ENCODE data around the gene LBP.
"Not testable (repeated sequence)": the region's sequence is repeated elsewhere in the genome, so short reads cannot be mapped to it uniquely, and the experiment has no call there.

Gene LBP

DNA sequence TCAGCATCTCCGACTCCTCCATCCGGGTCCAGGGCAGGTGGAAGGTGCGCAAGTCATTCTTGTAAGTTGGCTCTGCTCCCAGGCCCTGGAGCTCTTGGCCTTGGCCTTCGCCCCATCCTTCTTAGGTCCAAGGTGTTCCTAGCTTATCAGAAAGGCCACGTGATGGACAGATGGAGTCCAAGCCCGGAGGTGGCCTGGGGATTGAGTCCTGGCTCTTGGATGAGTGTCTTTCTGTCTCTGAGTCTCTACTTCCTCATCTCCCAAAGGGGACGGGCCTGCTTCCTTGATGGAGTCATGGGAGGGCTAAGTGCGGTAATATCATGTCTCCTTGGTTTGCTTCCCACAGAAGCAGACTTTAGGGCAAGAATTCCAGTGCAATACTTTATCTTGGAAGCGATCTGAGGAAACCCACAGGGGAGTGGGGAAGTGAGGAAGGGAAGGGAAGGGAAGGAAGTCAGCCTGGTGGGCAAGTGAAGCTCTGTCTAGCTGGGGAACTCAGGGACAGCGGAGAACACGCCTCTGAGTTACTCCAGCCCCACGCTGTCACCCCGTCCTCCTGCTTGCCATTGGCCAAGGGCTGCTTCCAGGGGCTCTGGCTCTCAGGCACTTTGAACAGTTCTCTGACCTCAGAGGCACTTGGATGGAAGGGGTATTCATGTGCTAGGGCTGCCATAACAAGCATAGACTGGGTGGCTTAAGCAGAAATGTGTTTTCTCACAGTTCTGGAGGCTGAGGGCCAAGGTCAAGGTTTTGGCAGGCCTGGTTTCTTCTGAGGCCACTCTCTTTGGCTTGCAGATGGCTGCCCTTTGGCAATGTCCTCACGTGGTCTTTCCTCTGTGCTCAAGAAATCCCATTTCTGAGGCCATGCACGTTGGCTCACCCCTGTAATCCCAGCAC is 4.8 kb downstream of the LBP start:
- DNase-seq (ENCODE audit: low read depth), result no peak

DNA sequence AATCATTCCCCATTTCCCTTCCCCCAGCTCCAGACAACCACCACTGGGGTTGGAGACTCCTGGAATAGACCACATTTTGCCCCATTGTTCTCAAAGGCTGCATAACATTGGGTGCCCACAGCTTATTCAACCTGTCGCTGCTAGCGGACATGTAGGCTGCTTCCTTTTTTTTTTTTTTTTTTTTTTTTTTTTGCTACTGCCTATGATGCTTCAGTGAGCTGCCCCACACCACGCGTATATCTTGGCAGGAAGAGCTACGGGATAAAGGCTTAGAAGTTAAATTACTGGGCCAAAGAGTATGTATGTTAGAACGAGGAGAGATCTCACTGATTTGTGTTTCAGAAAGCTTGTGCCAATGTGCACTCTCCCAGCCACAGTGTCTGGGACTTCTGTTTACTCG is 7.0 kb downstream of the LBP start:
- DNase-seq (ENCODE audit: low read depth), result no peak

GRCh38 chr20:38354227-38354626 is 7.9 kb downstream of the LBP start:
- no peak for DNase-seq (ENCODE audit: low read depth)

DNA sequence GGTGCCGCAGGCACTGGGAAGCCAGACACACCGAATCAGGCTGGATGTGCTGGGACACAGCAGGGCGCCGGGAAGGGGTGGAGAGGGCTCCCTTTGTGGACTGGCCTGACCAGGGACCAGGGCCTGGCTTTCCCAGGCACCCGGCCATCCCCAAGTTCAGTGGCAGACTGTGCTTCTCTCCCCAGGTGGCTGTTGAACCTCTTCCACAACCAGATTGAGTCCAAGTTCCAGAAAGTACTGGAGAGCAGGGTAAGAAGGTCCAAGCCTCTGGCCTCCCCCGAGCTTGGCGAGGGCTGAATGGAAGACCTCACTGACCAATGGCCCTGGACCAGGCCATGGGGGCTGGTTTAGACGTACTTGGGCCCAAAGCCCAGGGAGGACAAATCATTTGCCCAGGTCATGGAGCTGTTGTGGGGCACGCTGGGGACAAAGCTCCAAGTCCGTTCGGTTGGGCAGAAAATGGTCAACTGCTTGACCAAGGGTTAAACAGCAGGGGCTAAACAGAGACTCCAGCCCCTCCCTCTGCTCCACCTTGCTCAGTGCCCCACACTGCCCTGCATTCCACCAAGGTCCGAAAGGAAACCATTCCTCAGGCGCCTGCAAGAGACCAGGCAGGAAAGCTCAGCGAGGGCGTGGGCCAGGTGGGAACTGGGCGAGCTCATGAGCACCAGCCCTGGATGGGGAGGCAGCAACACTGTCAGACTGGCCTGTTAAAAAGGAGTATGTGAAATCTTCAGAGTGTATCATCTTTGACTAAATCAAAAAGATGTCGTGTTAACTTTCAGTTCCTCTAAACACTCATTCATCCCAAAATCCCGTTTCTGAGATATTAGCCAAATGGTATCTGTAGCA is 9.1 kb downstream of the LBP start:
- DNase-seq (ENCODE audit: low read depth), result no peak

DNA sequence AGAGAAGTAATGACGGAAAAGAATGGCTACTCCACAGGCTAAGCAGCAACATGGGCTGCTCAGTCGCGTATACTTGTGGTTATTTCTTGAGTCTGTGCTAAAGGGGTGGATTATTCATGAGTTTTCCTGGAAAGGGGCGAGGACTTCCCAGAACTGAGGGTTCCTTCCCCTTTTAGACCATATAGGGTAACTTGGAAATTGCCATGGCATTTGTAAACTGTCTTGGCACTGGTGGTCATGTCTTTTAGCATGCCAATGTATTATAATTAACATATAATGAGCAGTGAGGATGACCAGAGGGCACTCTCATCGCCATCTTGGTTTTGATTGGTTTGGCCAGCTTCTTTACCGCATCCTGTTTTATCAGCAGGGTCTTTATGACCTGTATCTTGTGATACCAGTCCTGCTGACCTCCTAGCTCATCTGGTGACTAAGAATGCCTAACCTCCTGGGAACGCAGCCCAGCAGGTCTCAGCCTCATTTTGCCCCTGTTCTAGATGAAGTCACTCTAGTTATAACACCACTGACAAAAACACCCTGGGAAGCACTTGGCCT is 11.4 kb downstream of the LBP start:
- no peak for DNase-seq (ENCODE audit: low read depth)

DNA sequence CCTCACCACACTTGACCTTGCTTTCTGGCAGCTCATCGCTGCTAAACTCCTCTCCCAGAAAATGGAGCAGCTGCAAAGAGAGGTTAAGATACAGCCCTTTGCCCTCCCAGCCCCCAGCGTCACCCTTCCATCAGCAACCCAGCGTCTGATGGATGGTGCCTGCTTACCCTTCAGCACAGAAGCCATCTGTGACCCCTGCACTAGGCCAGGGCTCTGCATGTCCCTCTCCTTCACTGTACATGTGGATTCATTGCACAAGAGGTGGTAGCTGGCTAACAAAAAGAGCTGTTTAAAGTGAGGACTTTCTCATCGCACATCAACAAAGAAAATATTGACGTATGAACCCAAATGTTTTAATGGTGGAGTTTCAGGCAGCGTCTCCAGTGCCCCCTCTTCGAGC is 12.3 kb downstream of the LBP start:
- DNase-seq (ENCODE audit: low read depth), result no peak

GRCh38 chr20:38363004-38363747 is 16.9 kb downstream of the LBP start:
- DNase-seq (ENCODE audit: low read depth), result no peak

DNA sequence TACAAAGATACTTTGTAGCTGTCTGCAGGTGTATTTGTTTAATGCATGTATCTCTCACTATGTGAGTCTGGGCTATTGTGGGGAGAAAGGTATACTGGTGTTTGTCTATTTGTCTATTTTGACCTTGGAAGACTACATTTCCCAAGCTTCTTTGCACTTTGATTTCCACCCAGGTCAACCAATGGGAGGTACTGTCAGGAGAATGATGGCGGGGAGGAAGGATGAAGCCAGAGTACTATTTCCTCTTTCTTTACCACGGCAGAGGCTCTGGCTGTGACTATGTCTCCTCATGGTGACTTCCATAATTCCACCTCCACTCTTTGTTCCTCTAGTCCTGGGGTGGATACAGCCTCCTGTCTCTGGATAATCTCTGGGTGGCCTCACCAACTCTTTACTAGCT is 23.1 kb downstream of the LBP start:
- no peak for DNase-seq (ENCODE audit: low read depth)

DNA sequence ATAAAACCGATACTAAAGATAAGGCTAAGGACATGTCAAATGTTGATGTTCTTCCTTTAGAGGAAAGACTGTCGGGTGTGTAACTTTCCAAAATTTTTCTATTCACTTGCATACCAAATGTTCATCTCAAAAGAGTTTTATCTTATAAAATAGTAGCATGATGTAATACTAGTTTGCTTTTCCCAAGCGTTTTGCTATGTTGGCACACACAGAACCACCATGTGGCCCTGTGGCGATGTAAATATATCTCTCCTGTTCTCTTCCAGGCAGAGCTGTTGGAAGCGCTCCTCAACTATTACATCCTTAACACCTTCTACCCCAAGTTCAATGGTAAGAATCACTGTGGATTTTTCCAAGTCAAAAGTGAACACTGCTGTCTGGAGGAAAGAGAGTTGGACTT is 26.5 kb downstream of the LBP start:
- DNase-seq (ENCODE audit: low read depth), result no peak

GRCh38 chr20:38373231-38373867 is 27.1 kb downstream of the LBP start:
- no peak for DNase-seq (ENCODE audit: low read depth)

DNA sequence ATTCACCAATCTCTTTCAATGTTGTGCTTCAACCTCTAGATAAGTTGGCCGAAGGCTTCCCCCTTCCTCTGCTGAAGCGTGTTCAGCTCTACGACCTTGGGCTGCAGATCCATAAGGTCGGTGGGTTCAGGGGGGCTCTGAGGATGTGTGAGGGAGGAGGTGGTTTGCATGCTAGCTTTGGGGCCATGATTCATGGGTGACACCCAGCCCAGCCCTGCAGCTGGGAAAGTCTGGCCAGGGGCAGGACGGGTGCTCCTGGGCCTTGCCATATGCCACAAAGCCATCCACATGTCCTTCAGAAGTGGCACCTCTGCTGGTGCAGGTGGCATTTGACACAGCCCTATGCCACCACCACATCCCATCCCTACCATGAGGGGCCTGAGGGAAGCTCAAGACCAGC is 27.6 kb downstream of the LBP start:
- DNase-seq (ENCODE audit: low read depth), result no peak

- DNase-seq (ENCODE audit: low read depth), result no peak
Measured at GRCh38 chr20:38377039-38377685, 30.9 kb downstream of the LBP start.

DNA sequence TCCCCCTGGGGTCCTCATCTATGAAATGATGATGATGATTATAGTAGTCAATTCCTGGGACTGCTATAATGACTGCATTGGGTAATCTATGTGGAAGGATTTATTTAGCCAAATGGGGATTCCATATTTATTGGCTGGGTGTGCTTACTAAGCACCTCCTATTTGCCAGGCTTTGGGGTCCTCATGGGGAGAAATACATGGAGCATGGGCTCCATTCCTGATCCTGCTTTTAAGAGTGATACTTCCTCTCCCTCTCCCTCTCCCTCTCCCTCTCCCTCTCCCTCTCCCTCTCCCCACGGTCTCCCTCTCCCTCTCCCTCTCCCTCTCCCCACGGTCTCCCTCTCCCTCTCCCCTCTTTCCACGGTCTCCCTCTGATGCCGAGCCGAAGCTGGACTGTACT is 31.6 kb downstream of the LBP start:
- not testable (repeated sequence) for DNase-seq (ENCODE audit: low read depth)

DNA sequence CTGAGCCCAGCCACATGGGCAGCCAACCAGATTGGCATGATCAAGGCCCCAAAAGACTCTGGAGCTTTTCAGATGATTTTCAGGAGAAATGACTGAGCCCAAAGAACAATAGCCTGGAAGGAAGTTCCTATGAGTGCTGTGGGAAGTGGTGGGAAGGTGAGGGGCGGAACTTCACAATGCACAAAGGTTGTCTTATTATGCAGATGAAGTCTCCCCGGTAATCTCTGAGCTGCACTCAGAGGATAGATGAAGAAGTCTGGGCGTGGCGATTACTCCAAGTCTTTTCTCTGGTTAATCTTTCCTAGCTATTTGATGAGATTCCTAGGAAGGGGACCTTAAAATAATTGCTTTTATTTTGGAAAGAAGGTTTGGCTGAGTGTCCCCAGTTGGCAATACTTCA is 36.9 kb downstream of the LBP start:
- no peak for DNase-seq (ENCODE audit: low read depth)

DNA sequence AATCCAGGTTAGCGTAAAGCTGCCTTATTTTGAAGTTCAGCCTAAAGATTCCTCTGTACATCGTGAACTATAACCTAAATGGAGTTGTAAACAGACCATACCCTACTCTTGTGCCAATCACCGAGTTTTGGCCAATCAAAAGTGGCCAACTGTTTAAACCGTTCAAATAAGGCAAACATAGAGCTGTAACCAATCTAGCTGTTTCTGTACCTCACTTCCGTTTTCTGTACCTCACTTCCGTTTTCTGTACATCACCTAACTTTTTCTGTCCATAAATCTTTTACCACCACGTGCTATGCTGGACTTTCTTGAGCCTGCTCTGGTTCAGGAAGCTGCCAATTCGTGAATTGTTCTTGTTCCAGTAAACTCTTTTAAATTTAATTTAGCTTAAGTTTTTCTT is 39.7 kb downstream of the LBP start:
- DNase-seq (ENCODE audit: low read depth), result no peak

GRCh38 chr20:38386851-38387250 is 40.6 kb downstream of the LBP start:
- DNase-seq (ENCODE audit: low read depth), result no peak

DNA sequence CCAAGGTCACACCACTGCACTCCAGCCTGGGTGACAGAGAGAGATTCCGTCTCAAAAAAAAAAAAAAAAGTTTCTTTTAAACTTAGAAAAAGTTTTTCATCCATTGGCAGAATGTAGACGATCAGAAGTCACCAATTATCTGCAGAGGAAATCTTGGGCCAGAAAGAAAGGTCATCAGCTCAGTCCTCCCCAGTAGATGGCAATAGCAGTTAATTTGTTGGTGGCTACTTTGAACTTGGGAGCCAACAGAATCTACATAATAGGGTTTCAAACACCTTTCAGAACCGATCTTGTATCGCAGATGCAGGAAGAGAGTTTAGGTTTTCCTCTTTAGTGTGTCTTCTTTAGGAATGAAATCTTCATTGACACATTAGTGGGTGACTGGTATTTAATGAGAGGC is 41.7 kb downstream of the LBP start:
- DNase-seq (ENCODE audit: low read depth), result no peak

GRCh38 chr20:38392356-38392755 is 46.1 kb downstream of the LBP start:
- no peak for DNase-seq (ENCODE audit: low read depth)

GRCh38 chr20:38393259-38393658 is 47.0 kb downstream of the LBP start:
- no peak for DNase-seq (ENCODE audit: low read depth)

DNA sequence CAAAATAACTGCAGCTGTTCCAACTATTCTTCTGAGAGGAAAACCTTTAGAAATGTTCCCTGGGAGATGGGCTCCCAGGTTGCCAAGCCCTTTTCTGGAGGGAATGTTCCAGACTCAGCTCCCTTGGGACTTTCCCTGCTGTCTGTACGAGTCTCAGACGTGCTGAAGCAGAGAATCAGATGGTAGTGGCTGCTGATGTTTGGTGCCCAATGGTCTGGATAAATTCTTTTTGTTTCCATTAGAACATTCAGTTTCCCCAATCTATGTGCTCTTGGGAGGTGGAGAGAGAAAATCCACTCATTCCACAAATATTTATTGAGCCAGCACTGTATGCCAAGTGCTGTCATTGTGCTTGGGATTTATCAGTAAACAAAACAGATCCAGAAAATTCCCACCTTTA is 48.9 kb downstream of the LBP start:
- DNase-seq (ENCODE audit: low read depth), result no peak

DNA sequence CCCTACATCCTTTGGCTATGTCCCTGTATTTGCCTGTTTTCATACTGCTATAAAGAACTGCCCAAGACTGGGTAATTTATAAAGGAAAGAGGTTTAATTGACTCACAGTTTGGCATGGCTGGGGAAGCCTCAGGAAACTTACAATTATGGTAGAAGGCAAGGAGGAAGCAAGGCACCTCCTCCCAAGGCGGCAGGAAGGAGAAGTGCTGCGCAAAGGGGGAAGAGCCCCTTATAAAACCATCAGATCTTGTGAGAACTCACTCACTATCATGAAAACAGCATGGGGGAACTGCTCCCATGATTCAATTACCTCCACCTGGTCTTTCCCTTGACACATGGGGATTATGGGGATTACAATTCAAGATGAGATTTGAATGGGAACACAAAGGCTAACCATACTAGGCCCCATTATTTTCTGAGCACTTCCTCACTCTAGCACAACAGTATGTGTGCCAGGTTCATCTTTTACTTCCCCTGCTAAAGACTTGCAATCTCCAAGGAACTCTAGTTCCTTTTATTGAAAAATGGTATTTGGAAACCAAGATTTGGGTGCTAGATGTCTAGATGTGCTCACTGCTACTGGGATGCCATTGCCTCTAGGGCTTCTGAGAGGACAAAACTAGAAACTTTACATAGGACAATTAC is 49.6 kb downstream of the LBP start:
- not testable (repeated sequence) for DNase-seq (ENCODE audit: low read depth)

Data from activated gamma-delta T cell treated with anti-CD3 and anti-CD28 coated beads, Interleukin-2, amount 50 U/mL, for 16 hours (primary cell).